Trophoblast cell (in vitro differentiated cells and primary cell): ENCODE results near the gene FGFR4.
A peak's percentile ranks its signal among the peaks of the same experiment; 100 is the strongest.

Experiments used
- DNase-seq, 2 donors: peaks; one replicate each; pipeline ENCODE4 v3.0.0-alpha.2; 2016
- H2AFZ ChIP-seq: 2 replicates; pipeline ENCODE4 v1.6.1; 2013; ENCODE audit warnings: low read length, moderate library complexity, mild to moderate bottlenecking; ENCODE audit not compliant: insufficient read depth, poor library complexity
- H2AK5ac ChIP-seq: 2 replicates; pipeline ENCODE4 v1.6.1; 2013; ENCODE audit warnings: mild to moderate bottlenecking, low read length
- H2BK120ac ChIP-seq: 2 replicates; pipeline ENCODE4 v1.6.1; 2013; ENCODE audit warnings: low read length, mild to moderate bottlenecking, moderate library complexity; ENCODE audit not compliant: insufficient read depth, poor library complexity
- H2BK12ac ChIP-seq: 2 replicates; pipeline ENCODE4 v1.6.1; 2013; ENCODE audit warnings: mild to moderate bottlenecking, low read length, moderate library complexity
- H2BK5ac ChIP-seq: 2 replicates; pipeline ENCODE4 v1.6.1; 2013; ENCODE audit warnings: low read length, low read depth, moderate library complexity, mild to moderate bottlenecking; ENCODE audit not compliant: poor library complexity
- H3K14ac ChIP-seq: 2 replicates; pipeline ENCODE4 v1.6.1; 2013; ENCODE audit warnings: mild to moderate bottlenecking, low read length
- H3K18ac ChIP-seq: 2 replicates; pipeline ENCODE4 v1.6.1; 2013; ENCODE audit warnings: mild to moderate bottlenecking, low read length
- H3K23ac ChIP-seq: 2 replicates; pipeline ENCODE4 v1.6.1; 2013; ENCODE audit warnings: low read length
- H3K27ac ChIP-seq: 2 replicates; pipeline ENCODE4 v1.5.1; 2013; ENCODE audit warnings: low read depth, mild to moderate bottlenecking, inconsistent platforms, low read length, moderate library complexity
- H3K27me3 ChIP-seq: 2 replicates; pipeline ENCODE4 v1.6.1; 2013; ENCODE audit warnings: inconsistent platforms, mild to moderate bottlenecking, low read length, moderate library complexity; ENCODE audit not compliant: insufficient read depth
- H3K36me3 ChIP-seq, 2 experiments: 1 replicate in 1 of 2; 2 replicates in 1 of 2; pipeline ENCODE4 v1.6.1; 2013; ENCODE audit warnings: low read length in 2 of 2, mild to moderate bottlenecking in 2 of 2, moderate library complexity in 1 of 2; ENCODE audit not compliant: insufficient read depth in 2 of 2, control insufficient read depth in 1 of 2
- H3K4ac ChIP-seq: 2 replicates; pipeline ENCODE4 v1.6.1; 2013; ENCODE audit warnings: low read depth, mild to moderate bottlenecking, low read length, moderate library complexity
- H3K4me1 ChIP-seq, 2 experiments: 1 replicate in 1 of 2; 2 replicates in 1 of 2; pipeline ENCODE4 v1.6.1; 2013; ENCODE audit warnings: low read length in 2 of 2, mild to moderate bottlenecking in 2 of 2, moderate library complexity in 1 of 2; ENCODE audit not compliant: insufficient read depth in 2 of 2, control insufficient read depth in 1 of 2
- H3K4me2 ChIP-seq: 2 replicates; pipeline ENCODE4 v1.6.1; 2013; ENCODE audit warnings: inconsistent platforms, mild to moderate bottlenecking, low read length, moderate library complexity
- H3K4me3 ChIP-seq: 2 replicates; pipeline ENCODE4 v1.5.1; 2013; ENCODE audit warnings: mild to moderate bottlenecking, low read depth, low read length, inconsistent platforms
- H3K79me1 ChIP-seq: one replicate; pipeline ENCODE4 v1.6.1; 2013; ENCODE audit warnings: low read length
- H3K79me2 ChIP-seq: 2 replicates; pipeline ENCODE4 v1.6.1; 2013; ENCODE audit warnings: low read length, mild to moderate bottlenecking; ENCODE audit not compliant: control insufficient read depth, insufficient read depth, poor library complexity
- H3K9ac ChIP-seq: 2 replicates; pipeline ENCODE4 v1.6.1; 2013; ENCODE audit warnings: mild to moderate bottlenecking, low read length
- H3K9me3 ChIP-seq: 2 replicates; pipeline ENCODE4 v1.6.1; 2013; ENCODE audit warnings: low read depth, mild to moderate bottlenecking, control low read depth, inconsistent platforms, low read length; ENCODE audit not compliant: insufficient read depth
- H4K12ac ChIP-seq: 2 replicates; pipeline ENCODE4 v1.6.1; 2013; ENCODE audit warnings: low read depth, mild to moderate bottlenecking, low read length, moderate library complexity
- H4K8ac ChIP-seq: 2 replicates; pipeline ENCODE4 v1.6.1; 2013; ENCODE audit warnings: low read depth, mild to moderate bottlenecking, low read length, moderate library complexity
- H4K91ac ChIP-seq: one replicate; pipeline ENCODE4 v1.6.1; 2013; ENCODE audit warnings: low read depth, mild to moderate bottlenecking, low read length, moderate library complexity
- WGBS: extraction: QIAGEN DNeasy Blood & Tissue Kit; methylation state at CpG from one replicate; pipeline ENCODE4 v1.1.7; 2013; ENCODE audit warnings: missing lambda C conversion rate; ENCODE audit not compliant: insufficient read length, insufficient coverage; ENCODE audit errors: extremely low coverage; 5-methylcytosine and 5-hydroxymethylcytosine counted together

FGFR4 gene

DNA sequence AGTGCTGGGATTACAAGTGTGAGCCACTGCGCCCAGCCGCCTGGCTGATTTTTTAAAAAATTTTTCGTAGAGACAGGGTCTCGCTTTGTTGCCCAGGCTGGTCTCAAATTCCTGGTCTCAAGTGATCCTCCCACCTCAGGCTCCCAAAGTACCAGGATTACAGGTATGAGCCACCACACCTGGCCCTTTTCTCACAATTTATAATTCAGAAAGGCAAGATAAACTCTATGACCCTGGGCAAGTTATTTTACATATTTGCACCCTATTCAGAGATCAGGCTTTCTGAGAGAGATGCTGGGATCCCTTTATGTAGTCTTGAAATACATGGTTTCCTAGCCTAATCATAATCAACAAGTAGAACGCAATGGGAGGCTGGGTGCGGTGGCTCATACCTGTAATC is 43.6 kb upstream of the FGFR4 start:
- no peak overlapping the region for H3K4me3 ChIP-seq
- no peak overlapping the region for H2BK120ac ChIP-seq
- no peak overlapping the region for H2AK5ac ChIP-seq
- no peak overlapping the region for H2BK12ac ChIP-seq
- no peak overlapping the region for H4K12ac ChIP-seq
- no peak for DNase-seq
- H3K4me1 ChIP-seq: no peaks in the 10 kb centered on the region
- no peak overlapping the region for H3K9ac ChIP-seq
- H3K36me3 ChIP-seq: peaks cover 5 to 24% of the 10 kb centered on the region in 2 experiments
- no peak overlapping the region for H2BK5ac ChIP-seq
- H3K23ac ChIP-seq: no peak overlapping the region
- H4K8ac ChIP-seq: no peak overlapping the region
- no peak overlapping the region for H3K4me2 ChIP-seq
- H3K27me3 ChIP-seq: no peaks in the 10 kb centered on the region
- H3K79me1 ChIP-seq: no peaks in the 10 kb centered on the region
- no CpG with 5 or more reads among the region's 6 CpGs for WGBS
- no peak overlapping the region for H3K4ac ChIP-seq
- H4K91ac ChIP-seq: no peak overlapping the region
- no peak overlapping the region for H3K14ac ChIP-seq
- no peak overlapping the region for H2AFZ ChIP-seq
- H3K9me3 ChIP-seq: no peaks in the 10 kb centered on the region
- no peak overlapping the region for H3K18ac ChIP-seq
- H3K79me2 ChIP-seq: no peaks in the 10 kb centered on the region
- H3K27ac ChIP-seq: no peak overlapping the region

DNA sequence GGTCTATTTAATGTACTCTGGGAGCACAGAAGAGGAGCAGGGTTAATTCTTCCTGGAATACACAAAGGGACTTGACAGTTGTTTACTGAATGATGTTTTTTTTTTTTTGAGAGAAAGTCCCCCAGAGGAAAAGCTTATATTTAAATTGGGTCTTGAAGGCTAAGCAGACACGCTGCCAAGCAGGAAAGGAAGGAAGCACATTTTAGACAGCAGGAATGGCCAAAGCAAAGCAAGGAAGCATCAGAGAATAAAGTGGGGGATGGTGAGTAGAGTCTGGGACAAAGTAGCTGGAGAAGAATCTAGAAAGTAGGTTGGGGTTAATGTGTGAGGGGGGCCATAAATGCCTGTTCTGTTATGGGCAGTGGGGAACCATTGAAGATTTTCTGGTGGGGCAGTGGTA is 42.8 kb upstream of the FGFR4 start:
- Histone ChIP-seq H3K18ac (no peak overlapping the region), H3K27ac (no peak overlapping the region), H3K9me3 (no peaks in the 10 kb centered on the region), H2BK120ac (no peak overlapping the region), H3K9ac (no peak overlapping the region), H3K27me3 (no peaks in the 10 kb centered on the region), H4K91ac (no peak overlapping the region), H4K8ac (no peak overlapping the region), H3K4me2 (no peak overlapping the region), H3K14ac (no peak overlapping the region), H3K79me2 (no peaks in the 10 kb centered on the region), H2AK5ac (no peak overlapping the region), H3K23ac (no peak overlapping the region), H3K4me3 (no peak overlapping the region), H3K4me1 (no peaks in the 10 kb centered on the region), H4K12ac (no peak overlapping the region), H2BK12ac (no peak overlapping the region), H3K36me3 (peaks cover 8 to 25% of the 10 kb centered on the region in 2 experiments), H3K79me1 (no peaks in the 10 kb centered on the region), H3K4ac (no peak overlapping the region), H2AFZ (no peak overlapping the region), H2BK5ac (no peak overlapping the region)
- WGBS: no CpG with 5 or more reads among the region's 1 CpG
- DNase-seq: no peak

GRCh38 chr5:177044641-177045040 is 42.1 kb upstream of the FGFR4 start:
- H4K91ac ChIP-seq: no peak overlapping the region
- DNase-seq: peak in 1 of 2 donors; percentile 8
- no peak overlapping the region for H3K27ac ChIP-seq
- H2AK5ac ChIP-seq: no peak overlapping the region
- H4K12ac ChIP-seq: no peak overlapping the region
- H3K9me3 ChIP-seq: no peaks in the 10 kb centered on the region
- H3K4me1 ChIP-seq: no peaks in the 10 kb centered on the region
- no peak overlapping the region for H3K9ac ChIP-seq
- H3K4me2 ChIP-seq: no peak overlapping the region
- H4K8ac ChIP-seq: no peak overlapping the region
- no peak overlapping the region for H2AFZ ChIP-seq
- H3K36me3 ChIP-seq: peaks cover 8 to 31% of the 10 kb centered on the region in 2 experiments
- no peak overlapping the region for H2BK120ac ChIP-seq
- no peak overlapping the region for H2BK12ac ChIP-seq
- H3K14ac ChIP-seq: no peak overlapping the region
- no peak overlapping the region for H3K18ac ChIP-seq
- H3K27me3 ChIP-seq: no peaks in the 10 kb centered on the region
- no peak overlapping the region for H2BK5ac ChIP-seq
- no peak overlapping the region for H3K4me3 ChIP-seq
- no CpG with 5 or more reads among the region's 1 CpG for WGBS
- no peak overlapping the region for H3K23ac ChIP-seq
- no peaks in the 10 kb centered on the region for H3K79me2 ChIP-seq
- H3K79me1 ChIP-seq: no peaks in the 10 kb centered on the region
- no peak overlapping the region for H3K4ac ChIP-seq

DNA sequence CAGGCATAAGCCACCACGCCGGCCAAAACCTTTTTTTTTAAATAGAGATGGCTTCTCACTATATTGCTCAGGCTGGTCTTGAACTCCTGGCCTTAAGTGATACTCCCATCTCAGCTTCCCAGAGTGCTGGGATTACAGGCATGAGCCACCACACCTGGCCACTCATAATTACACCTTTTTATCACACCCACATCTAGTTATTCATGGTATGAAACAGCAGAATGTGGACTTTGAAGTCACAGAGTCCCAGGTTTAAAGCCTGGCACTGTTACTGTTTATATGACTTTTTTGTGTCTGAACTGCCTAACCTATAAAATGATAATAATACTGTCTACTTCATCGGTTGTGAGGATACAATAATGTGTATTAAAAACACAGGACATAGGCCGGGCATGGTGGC is 41.1 kb upstream of the FGFR4 start:
- H2AFZ ChIP-seq: no peak overlapping the region
- no peak overlapping the region for H3K4me3 ChIP-seq
- H3K9ac ChIP-seq: no peak overlapping the region
- H3K27me3 ChIP-seq: no peaks in the 10 kb centered on the region
- H4K91ac ChIP-seq: no peak overlapping the region
- no peak overlapping the region for H3K4ac ChIP-seq
- H3K14ac ChIP-seq: no peak overlapping the region
- no peak overlapping the region for H3K4me2 ChIP-seq
- H3K79me2 ChIP-seq: no peaks in the 10 kb centered on the region
- H3K18ac ChIP-seq: no peak overlapping the region
- no peak overlapping the region for H3K27ac ChIP-seq
- H2BK120ac ChIP-seq: no peak overlapping the region
- H3K36me3 ChIP-seq: peaks cover 9 to 34% of the 10 kb centered on the region in 2 experiments
- no peak overlapping the region for H4K8ac ChIP-seq
- DNase-seq: peak in 1 of 2 donors; percentile 47
- H3K23ac ChIP-seq: no peak overlapping the region
- H3K79me1 ChIP-seq: no peaks in the 10 kb centered on the region
- H2AK5ac ChIP-seq: no peak overlapping the region
- H2BK12ac ChIP-seq: no peak overlapping the region
- H2BK5ac ChIP-seq: no peak overlapping the region
- H4K12ac ChIP-seq: no peak overlapping the region
- H3K4me1 ChIP-seq: no peaks in the 10 kb centered on the region
- H3K9me3 ChIP-seq: no peaks in the 10 kb centered on the region
- WGBS: no CpG with 5 or more reads among the region's 4 CpGs
